ENCODE data around the gene PRSS3. TPM values are rescaled to one million over a fixed set of nuclear protein-coding genes. Genes with fewer than 3 reads are reported as not detected.
"Not testable (repeated sequence)": the region's sequence is repeated elsewhere in the genome, so short reads cannot be mapped to it uniquely, and the experiment has no call there.

The PRSS3 gene
- polyA plus RNA-seq, 1 donor from 2014 or later: not detected

GRCh38 chr9:33751536-33752129, 43.7 kb upstream of the PRSS3 start:
- Histone ChIP-seq H3K27me3 (ENCODE audit: insufficient read depth, low read depth, low read length) (no peaks in the 10 kb centered on the region), H4K20me1 (ENCODE audit: insufficient read depth) (no peaks in the 10 kb centered on the region), H3K9me3 (ENCODE audit: low read length) (no peaks in the 10 kb centered on the region), H3K79me2 (replicated peaks; ENCODE audit: insufficient read depth, low read length) (no peaks in the 10 kb centered on the region), H3K4me2 (ENCODE audit: low read length) (no peak overlapping the region), H3K9ac (ENCODE audit: low read length) (no peak overlapping the region), H3K9me2 (ENCODE audit: insufficient read depth, low read length) (no peaks in the 10 kb centered on the region), H3K27ac (ENCODE audit: low read length) (no peak overlapping the region), H3K4me3 (ENCODE audit: low read length) (no peak overlapping the region), H2AFZ (ENCODE audit: low read depth, low read length) (no peak overlapping the region), H3F3A (ENCODE audit: insufficient read depth, low read length, poor library complexity, severe bottlenecking) (no peaks in the 10 kb centered on the region), H3K36me3 (ENCODE audit: insufficient read depth, low read length) (no peaks in the 10 kb centered on the region)
- TF ChIP-seq CTCF (IDR thresholded peaks at IDR 0.05; ENCODE audit: poor library complexity, severe bottlenecking) (no peak), EZH2 (IDR thresholded peaks at IDR 0.05; ENCODE audit: borderline replicate concordance, insufficient read depth, low read length, poor library complexity, severe bottlenecking) (no peak), REST (IDR thresholded peaks at IDR 0.05; ENCODE audit: borderline replicate concordance) (no peak), EP300 (conservative IDR thresholded peaks at IDR 0.05; ENCODE audit: poor library complexity, severe bottlenecking) (no peak), MXI1 (conservative IDR thresholded peaks at IDR 0.05; ENCODE audit: poor library complexity, severe bottlenecking) (no peak), POLR2AphosphoS5 (IDR thresholded peaks at IDR 0.05) (no peak), TAF1 (IDR thresholded peaks at IDR 0.05; ENCODE audit: low read depth) (no peak), SMC3 (conservative IDR thresholded peaks at IDR 0.05; ENCODE audit: poor library complexity) (no peak), RAD21 (conservative IDR thresholded peaks at IDR 0.05) (no peak)

GRCh38 chr9:33752130-33752637, 43.2 kb upstream of the PRSS3 start:
- Histone ChIP-seq H3K27ac (ENCODE audit: low read length) (no peak overlapping the region), H3K9ac (ENCODE audit: low read length) (no peak overlapping the region), H3K36me3 (ENCODE audit: insufficient read depth, low read length) (no peaks in the 10 kb centered on the region), H3F3A (ENCODE audit: insufficient read depth, low read length, poor library complexity, severe bottlenecking) (no peaks in the 10 kb centered on the region), H3K4me3 (ENCODE audit: low read length) (no peak overlapping the region), H3K27me3 (ENCODE audit: insufficient read depth, low read depth, low read length) (no peaks in the 10 kb centered on the region), H4K20me1 (ENCODE audit: insufficient read depth) (no peaks in the 10 kb centered on the region), H3K9me2 (ENCODE audit: insufficient read depth, low read length) (no peaks in the 10 kb centered on the region), H3K79me2 (replicated peaks; ENCODE audit: insufficient read depth, low read length) (no peaks in the 10 kb centered on the region), H2AFZ (ENCODE audit: low read depth, low read length) (no peak overlapping the region), H3K4me2 (ENCODE audit: low read length) (no peak overlapping the region), H3K9me3 (ENCODE audit: low read length) (no peaks in the 10 kb centered on the region)
- TF ChIP-seq MXI1 (conservative IDR thresholded peaks at IDR 0.05; ENCODE audit: poor library complexity, severe bottlenecking) (no peak), SMC3 (conservative IDR thresholded peaks at IDR 0.05; ENCODE audit: poor library complexity) (no peak)

- not testable (repeated sequence) for H3K27ac ChIP-seq (ENCODE audit: low read length); H3K4me3 ChIP-seq (ENCODE audit: low read length); H3K27me3 ChIP-seq (ENCODE audit: insufficient read depth, low read depth, low read length); H3K9me3 ChIP-seq (ENCODE audit: low read length); H4K20me1 ChIP-seq (ENCODE audit: insufficient read depth); H3K9me2 ChIP-seq (ENCODE audit: insufficient read depth, low read length); H3F3A ChIP-seq (ENCODE audit: insufficient read depth, low read length, poor library complexity, severe bottlenecking); H3K79me2 ChIP-seq (replicated peaks; ENCODE audit: insufficient read depth, low read length); H3K4me2 ChIP-seq (ENCODE audit: low read length); H2AFZ ChIP-seq (ENCODE audit: low read depth, low read length); H3K9ac ChIP-seq (ENCODE audit: low read length); H3K36me3 ChIP-seq (ENCODE audit: insufficient read depth, low read length)
These were observed 42.6 kb upstream of the PRSS3 start for GRCh38 chr9:33752789-33753188.

GRCh38 chr9:33759648-33760047, 35.7 kb upstream of the PRSS3 start:
- not testable (repeated sequence) for H3K4me2 ChIP-seq (ENCODE audit: low read length); H3K79me2 ChIP-seq (replicated peaks; ENCODE audit: insufficient read depth, low read length); H3K9ac ChIP-seq (ENCODE audit: low read length); H3K9me2 ChIP-seq (ENCODE audit: insufficient read depth, low read length); H3K36me3 ChIP-seq (ENCODE audit: insufficient read depth, low read length); H3K27ac ChIP-seq (ENCODE audit: low read length); H2AFZ ChIP-seq (ENCODE audit: low read depth, low read length); H3F3A ChIP-seq (ENCODE audit: insufficient read depth, low read length, poor library complexity, severe bottlenecking); H3K9me3 ChIP-seq (ENCODE audit: low read length); H3K4me3 ChIP-seq (ENCODE audit: low read length); H4K20me1 ChIP-seq (ENCODE audit: insufficient read depth); H3K27me3 ChIP-seq (ENCODE audit: insufficient read depth, low read depth, low read length)
